ENCODE data around the gene CTDP1. TPM values are rescaled to one million over a fixed set of nuclear protein-coding genes. Genes with fewer than 3 reads are reported as not detected.

The CTDP1 gene
- total RNA-seq, 1 experiment from 2014 or later: 33.7 TPM

GRCh38 chr18:79737426-79737825 lies 57.8 kb downstream of the CTDP1 start:
- H2BK12ac ChIP-seq (ENCODE audit: insufficient read length, low read depth, low read length): no peak overlapping the region
- no peaks in the 10 kb centered on the region for H3K9me3 Mint-ChIP-seq
- no peak overlapping the region for H3K23ac ChIP-seq (ENCODE audit: insufficient read length, low read depth, low read length)
- no peaks in the 10 kb centered on the region for H3K23me2 ChIP-seq (ENCODE audit: insufficient read length, low read depth, low read length, poor library complexity, severe bottlenecking)
- H3K79me1 ChIP-seq (ENCODE audit: insufficient read depth, low read depth, low read length, poor library complexity, severe bottlenecking): no peaks in the 10 kb centered on the region
- no peak for DNase-seq
- no peak overlapping the region for H3K4me3 Mint-ChIP-seq
- no peaks in the 10 kb centered on the region for H3K4me1 ChIP-seq (ENCODE audit: insufficient read depth, low read length)
- H3K4me2 ChIP-seq (ENCODE audit: insufficient read depth, insufficient read length, low read length): no peak overlapping the region
- TF ChIP-seq CTCF (conservative IDR thresholded peaks at IDR 0.05): no peak
- no peaks in the 10 kb centered on the region; the same call in 1 of the 2 replicates for H3K27me3 Mint-ChIP-seq (ENCODE audit: low read depth)
- H2BK120ac ChIP-seq (ENCODE audit: low read depth, low read length, poor library complexity, severe bottlenecking): no peak overlapping the region
- no peak overlapping the region for H4K5ac ChIP-seq (ENCODE audit: insufficient read length, low read depth, low read length)
- H3K4me1 Mint-ChIP-seq: no peaks in the 10 kb centered on the region
- no peak overlapping the region for H3K56ac ChIP-seq (ENCODE audit: insufficient read length, low read depth, low read length)
- no peak overlapping the region for H2AK5ac ChIP-seq (ENCODE audit: insufficient read length, low read length)
- H3K79me2 ChIP-seq (ENCODE audit: insufficient read depth, low read length): no peaks in the 10 kb centered on the region
- H3K27ac Mint-ChIP-seq: peak overlapping the region in 1 of 3 experiments; percentile 51; a peak in 2 of 7 replicates
- H3T11ph ChIP-seq (ENCODE audit: low read length): no peak overlapping the region
- H3K4ac ChIP-seq (ENCODE audit: low read depth, low read length): no peak overlapping the region
- H3K27ac ChIP-seq (ENCODE audit: insufficient read length, low read depth, low read length): no peak overlapping the region
- no peaks in the 10 kb centered on the region for H3K9me3 ChIP-seq (ENCODE audit: control insufficient read depth, low read depth, low read length)
- no peak overlapping the region for H2AFZ ChIP-seq (ENCODE audit: low read length)
- H4K91ac ChIP-seq (ENCODE audit: insufficient read length, low read depth, low read length): no peak overlapping the region
- H3K18ac ChIP-seq (ENCODE audit: insufficient read length, low read depth, low read length): no peak overlapping the region
- no peaks in the 10 kb centered on the region for H3K27me3 ChIP-seq (ENCODE audit: insufficient read depth, low read length)
- no peaks in the 10 kb centered on the region for H4K20me1 ChIP-seq (ENCODE audit: control insufficient read depth, insufficient read depth, insufficient read length)
- no peak overlapping the region for H3K9ac ChIP-seq (ENCODE audit: extremely low read depth, insufficient read length, low read length)
- H4K8ac ChIP-seq (replicated peaks; ENCODE audit: insufficient read length, low read depth, low read length): no peak overlapping the region
- no peak overlapping the region for H2BK5ac ChIP-seq (ENCODE audit: insufficient read length, low read length)
- no peak overlapping the region for H2BK15ac ChIP-seq (ENCODE audit: low read depth, low read length)
- no peak overlapping the region for H2BK20ac ChIP-seq (ENCODE audit: low read depth, low read length, poor library complexity, severe bottlenecking)
- H3K36me3 Mint-ChIP-seq (ENCODE audit: insufficient read depth in 1 of 3, low read depth in 3 of 3): peaks cover 16 to 72% (median 59%) of the 10 kb centered on the region in 3 experiments
- no peak overlapping the region for H3K14ac ChIP-seq (ENCODE audit: insufficient read depth, low read length)
- WGBS (ENCODE audit: extremely low coverage, insufficient read length, low lambda C conversion rate): no CpG with 5 or more reads among the region's 17 CpGs

All from H9 (cell line).